Measurements from ENCODE around the gene SRRM4.

DNA sequence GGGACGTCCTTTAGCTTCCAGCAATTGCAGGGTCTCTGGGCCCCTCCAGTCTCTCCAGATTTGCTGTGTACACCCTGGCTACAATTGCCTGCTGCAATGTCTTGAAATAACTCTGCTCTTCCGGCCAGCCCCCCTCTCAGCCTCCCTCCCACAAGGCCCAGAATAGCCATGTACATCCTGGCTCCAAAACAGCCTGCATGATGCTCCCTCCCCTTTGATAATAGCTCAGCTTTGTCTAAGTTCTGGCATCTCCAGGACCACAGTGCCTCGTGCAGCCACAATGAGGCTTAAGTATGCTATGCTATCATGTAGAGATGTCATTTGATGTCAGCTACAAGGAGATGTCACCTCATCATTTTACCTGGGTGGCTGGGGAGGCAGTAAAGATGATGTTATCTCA lies 74.6 kb downstream of the SRRM4 start:
- TF ChIP-seq, protein P1, sequence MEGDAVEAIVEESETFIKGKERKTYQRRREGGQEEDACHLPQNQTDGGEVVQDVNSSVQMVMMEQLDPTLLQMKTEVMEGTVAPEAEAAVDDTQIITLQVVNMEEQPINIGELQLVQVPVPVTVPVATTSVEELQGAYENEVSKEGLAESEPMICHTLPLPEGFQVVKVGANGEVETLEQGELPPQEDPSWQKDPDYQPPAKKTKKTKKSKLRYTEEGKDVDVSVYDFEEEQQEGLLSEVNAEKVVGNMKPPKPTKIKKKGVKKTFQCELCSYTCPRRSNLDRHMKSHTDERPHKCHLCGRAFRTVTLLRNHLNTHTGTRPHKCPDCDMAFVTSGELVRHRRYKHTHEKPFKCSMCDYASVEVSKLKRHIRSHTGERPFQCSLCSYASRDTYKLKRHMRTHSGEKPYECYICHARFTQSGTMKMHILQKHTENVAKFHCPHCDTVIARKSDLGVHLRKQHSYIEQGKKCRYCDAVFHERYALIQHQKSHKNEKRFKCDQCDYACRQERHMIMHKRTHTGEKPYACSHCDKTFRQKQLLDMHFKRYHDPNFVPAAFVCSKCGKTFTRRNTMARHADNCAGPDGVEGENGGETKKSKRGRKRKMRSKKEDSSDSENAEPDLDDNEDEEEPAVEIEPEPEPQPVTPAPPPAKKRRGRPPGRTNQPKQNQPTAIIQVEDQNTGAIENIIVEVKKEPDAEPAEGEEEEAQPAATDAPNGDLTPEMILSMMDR (IDR thresholded peaks at IDR 0.05) = no peak
- TF ChIP-seq POLR2A (IDR thresholded peaks at IDR 0.05) = no peak
